ENCODE results near the gene TBC1D17.

TBC1D17 gene

DNA sequence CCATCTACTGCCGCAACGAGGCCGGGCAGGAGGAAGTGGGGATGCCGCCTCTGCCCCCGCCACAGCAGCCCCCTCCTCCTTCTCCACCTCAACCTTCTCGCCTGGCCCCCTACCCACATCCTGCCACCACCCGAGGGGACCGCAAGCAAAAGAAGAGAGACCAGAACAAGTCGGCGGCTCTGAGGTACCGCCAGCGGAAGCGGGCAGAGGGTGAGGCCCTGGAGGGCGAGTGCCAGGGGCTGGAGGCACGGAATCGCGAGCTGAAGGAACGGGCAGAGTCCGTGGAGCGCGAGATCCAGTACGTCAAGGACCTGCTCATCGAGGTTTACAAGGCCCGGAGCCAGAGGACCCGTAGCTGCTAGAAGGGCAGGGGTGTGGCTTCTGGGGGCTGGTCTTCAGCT lies 55.2 kb downstream of the TBC1D17 start:
- TF ChIP-seq CTCF (IDR thresholded peaks at IDR 0.05; ENCODE audit: low read depth, low read length), result no peak
- DNase-seq (ENCODE audit: extremely low read depth, low read depth), result no peak

GRCh38 chr19:49933643-49934042 lies 56.1 kb downstream of the TBC1D17 start:
- DNase-seq (ENCODE audit: extremely low read depth, low read depth), result no peak
- no peak for TF ChIP-seq CTCF (IDR thresholded peaks at IDR 0.05; ENCODE audit: low read depth, low read length)

DNA sequence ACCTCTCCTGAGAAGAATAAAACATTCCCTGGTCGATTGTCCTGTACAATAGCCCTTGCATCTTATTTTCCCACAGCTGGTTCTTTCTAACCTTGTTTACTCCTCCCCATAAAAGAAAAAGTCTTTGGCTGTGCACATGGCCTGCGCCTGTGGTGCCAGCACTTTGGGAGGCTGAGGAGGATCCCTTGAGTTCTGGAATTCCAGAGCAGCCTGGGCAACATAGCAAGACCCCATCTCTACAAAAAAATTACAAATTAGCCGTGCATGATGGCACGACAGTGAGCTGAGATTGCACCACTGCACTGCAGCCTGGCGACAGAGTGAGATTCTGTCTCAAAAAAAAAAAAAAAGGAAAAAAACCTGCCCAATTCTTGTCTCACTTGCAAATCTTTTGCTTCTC lies 59.0 kb downstream of the TBC1D17 start:
- TF ChIP-seq CTCF (IDR thresholded peaks at IDR 0.05; ENCODE audit: low read depth, low read length), result no peak
- no peak for DNase-seq (ENCODE audit: extremely low read depth, low read depth)

GRCh38 chr19:49937750-49938381 lies 60.4 kb downstream of the TBC1D17 start:
- DNase-seq (ENCODE audit: extremely low read depth, low read depth), result peak; percentile 23

More at GRCh38 chr19:49937750-49938381, 60.4 kb downstream of the TBC1D17 start:
- TF ChIP-seq CTCF (IDR thresholded peaks at IDR 0.05; ENCODE audit: low read depth, low read length), result peak; percentile 98

All from AG09319 (cell line).